GM12873 (cell line): ENCODE measurements around the gene TMEM63C.

Experiments
- CTCF ChIP-seq: IDR thresholded peaks from 2 replicates; pipeline ENCODE4 v1.5.1; 2012; ENCODE audit warnings: low read depth, mild to moderate bottlenecking, moderate library complexity, low read length, control low read depth; ENCODE audit not compliant: insufficient read depth; ENCODE audit errors: missing control alignments

The TMEM63C gene

GRCh38 chr14:77140359-77141213 is 41.0 kb upstream of the TMEM63C start:
- TF ChIP-seq CTCF, result no peak

- TF ChIP-seq CTCF, result peak; percentile 47
Measured at GRCh38 chr14:77141214-77142004, 40.2 kb upstream of the TMEM63C start, which contains the start of gene ZDHHC22. TSS of gene ZDHHC22 (minus strand) at chr14:77141791. CDS start at chr14:77139738, 2,053 bp downstream.

GRCh38 chr14:77142005-77142800 is 39.4 kb upstream of the TMEM63C start:
- no peak for TF ChIP-seq CTCF

- no peak for TF ChIP-seq CTCF
Measured at GRCh38 chr14:77143071-77143470, 38.5 kb upstream of the TMEM63C start.

GRCh38 chr14:77144412-77145115 is 37.0 kb upstream of the TMEM63C start:
- no peak for TF ChIP-seq CTCF

- TF ChIP-seq CTCF, result no peak
Measured at GRCh38 chr14:77145975-77146740, 35.4 kb upstream of the TMEM63C start.
